GM12878 (cell line): ENCODE data around the gene HOXA10. TPM values are rescaled to one million over a fixed set of nuclear protein-coding genes. Genes with fewer than 3 reads are reported as not detected.
A peak's percentile ranks its signal among the peaks of the same experiment; 100 is the strongest.

Experiments used
- ATAC-seq: fragments of 200-7000 bp; cut with Tn5 transposase; 3 replicates; pipeline ENCODE4 v1.9.1; 2020; ENCODE audit warnings: mild to moderate bottlenecking, moderate library complexity
- BruUV-seq: library from RNA; stranded (reverse); fragments of 400-500 nt; replicated peaks from 2 replicates; lab custom pipeline; 2021; lab: Mats Ljungman, UMichigan
- CTCF ChIA-PET: fragments of 300-600 bp; sonication (Branson Sonifier 250); formaldehyde crosslinking; extraction: SDS; loops from one replicate; lab custom pipeline; 2021; ENCODE audit warnings: inconsistent platforms; lab: Yijun Ruan, JAX
- POLR2A ChIA-PET: fragments of 350-600 bp; formaldehyde crosslinking; extraction: SDS; loops from one replicate; lab custom pipeline; 2021; ENCODE audit warnings: inconsistent platforms; lab: Charles Lee
- RAD21 ChIA-PET: fragments of 300-600 bp; sonication (Branson Sonifier 250); formaldehyde crosslinking; loops from one replicate; lab custom pipeline; 2023; ENCODE audit warnings: antibody characterized with exemption; ENCODE audit not compliant: unreplicated experiment; lab: Charles Lee
- SMC1A ChIA-PET: fragments of 300-600 bp; sonication (Branson Sonifier 250); formaldehyde crosslinking; loops from one replicate; lab custom pipeline; 2023; ENCODE audit not compliant: unreplicated experiment, uncharacterized antibody; lab: Charles Lee
- DNase-seq: peaks from one replicate; pipeline ENCODE4 v3.0.0-alpha.2; 2011; ENCODE audit warnings: low read depth, low spot score
- FAIRE-seq: peaks from 3 replicates; lab custom pipeline; 2011; peaks lifted over from hg19 to GRCh38; lab: Jason Lieb, UNC
- H2AFZ ChIP-seq: 2 replicates; pipeline ENCODE4 v1.6.0; 2011; ENCODE audit warnings: low read depth, low read length, control low read depth; ENCODE audit not compliant: control insufficient read depth
- H3K27ac ChIP-seq: 2 replicates; pipeline ENCODE4 v1.5.1; 2011; ENCODE audit warnings: control low read depth; ENCODE audit not compliant: control insufficient read depth, insufficient read depth
- H3K27me3 ChIP-seq, 2 experiments: replicated peaks in 1 of 2; 2 replicates each; pipeline versions ENCODE4 v1.6.0 to v1.6.1; 2011; ENCODE audit warnings: low read length in 1 of 2; ENCODE audit not compliant: control insufficient read depth in 2 of 2, insufficient read depth in 2 of 2
- H3K36me3 ChIP-seq, 2 experiments: 2 replicates each; pipeline ENCODE4 v1.5.1; 2011; ENCODE audit warnings: low read length in 1 of 2; ENCODE audit not compliant: control insufficient read depth in 2 of 2, insufficient read depth in 2 of 2
- H3K4me1 ChIP-seq: 2 replicates; pipeline ENCODE4 v1.6.1; 2011; ENCODE audit warnings: mild to moderate bottlenecking, low read length, moderate library complexity, mixed read lengths; ENCODE audit not compliant: control insufficient read depth, insufficient read depth
- H3K4me2 ChIP-seq: 2 replicates; pipeline ENCODE4 v1.6.0; 2011; ENCODE audit warnings: control low read depth; ENCODE audit not compliant: control insufficient read depth, insufficient read depth
- H3K4me3 ChIP-seq: fragments of 200-600 bp; sonication (generic); 2 replicates; pipeline ENCODE4 v1.5.1; 2016
- H3K79me2 ChIP-seq: 2 replicates; pipeline ENCODE4 v1.6.0; 2011; ENCODE audit warnings: low read length; ENCODE audit not compliant: control insufficient read depth, insufficient read depth
- H3K9ac ChIP-seq: 2 replicates; pipeline ENCODE4 v1.8.0; 2011; ENCODE audit warnings: low read length, control low read depth, mixed read lengths; ENCODE audit not compliant: control insufficient read depth, insufficient read depth
- H3K9me3 ChIP-seq: replicated peaks from 3 replicates; pipeline ENCODE4 v1.5.1; 2011; ENCODE audit warnings: mild to moderate bottlenecking, low read length; ENCODE audit not compliant: control insufficient read depth, insufficient read depth
- H4K20me1 ChIP-seq: 2 replicates; pipeline ENCODE4 v1.6.0; 2011; ENCODE audit not compliant: control insufficient read depth, insufficient read depth
- SUZ12 ChIP-seq: fragments of 200-600 bp; sonication (generic); IDR thresholded peaks from one replicate; pipeline ENCODE4 v1.6.1; 2018; ENCODE audit warnings: antibody characterized with exemption, mild to moderate bottlenecking; ENCODE audit not compliant: unreplicated experiment
- ZNF207 ChIP-seq: fragments of 450-650 bp; IDR thresholded peaks from 2 replicates; pipeline ENCODE4 v1.6.1; 2014; ENCODE audit warnings: antibody characterized with exemption, mild to moderate bottlenecking, borderline replicate concordance
- ZNF384 ChIP-seq: IDR thresholded peaks from 2 replicates; pipeline ENCODE4 v1.6.1; 2012; ENCODE audit warnings: low read depth, mild to moderate bottlenecking, low read length, improper control_type of control experiment, borderline replicate concordance
- WGBS: methylation state at CpG from one replicate; pipeline ENCODE4 v1.1.6; 2016; ENCODE audit warnings: low lambda C conversion rate; ENCODE audit not compliant: insufficient replicate concordance, insufficient coverage; ENCODE audit errors: missing lambda C conversion rate; 5-methylcytosine and 5-hydroxymethylcytosine counted together
- in situ Hi-C: fragments of 300-500 bp; cut with MboI; formaldehyde crosslinking; loops from 9 replicates; pipeline ENCODE4 v1.14.3; 2018; ENCODE audit warnings: mixed read lengths
- intact Hi-C: fragments of 100-400 bp; cut with micrococcal nuclease; formaldehyde crosslinking; loops from one replicate; pipeline ENCODE4 v1.14.2; 2022; ENCODE audit not compliant: unreplicated experiment
- polyA plus RNA-seq, 11 experiments: library from polyadenylated mRNA; depleted of rRNA in 4 of 11; unstranded in 6 of 11; stranded (reverse) in 5 of 11; fragments of >200 nt; fragmentation: Nextera tagmentation in 4 of 11; fragmentation: Illumina TruSeq in 1 of 11; extraction: Ambion mirVana in 4 of 11; extraction: Trizol in 1 of 11; gene quantifications; 1 replicate in 1 of 11; 2 replicates in 10 of 11; pipeline versions ENCODE4 v1.2.1 to v1.2.3, GENCODE V29; 2011 to 2016; ENCODE audit warnings: inconsistent platforms in 2 of 11, missing spikeins in 2 of 11, low read depth in 1 of 11
- total RNA-seq, 4 experiments: library from RNA; depleted of rRNA in 3 of 4; stranded (reverse); fragments of >200 nt in 3 of 4; fragmentation: Illumina TruSeq in 1 of 4; extraction: Trizol in 1 of 4; gene quantifications; 2 replicates each; pipeline versions ENCODE4 v1.2.1 to v1.2.3, GENCODE V29; 2013 to 2021
- TF ChIP-seq, protein P1 (sequence below): fragments of 450-650 bp; IDR thresholded peaks from 2 replicates; pipeline ENCODE4 v1.6.1; 2018; ENCODE audit warnings: mild to moderate bottlenecking, low read depth, moderate library complexity; ENCODE audit not compliant: partially characterized antibody

The HOXA10 gene
- total and polyA plus RNA-seq, 10 of the 15 experiments (the other 5 are each of a cell fraction or from before 2014, with no cell fraction given): not detected

DNA sequence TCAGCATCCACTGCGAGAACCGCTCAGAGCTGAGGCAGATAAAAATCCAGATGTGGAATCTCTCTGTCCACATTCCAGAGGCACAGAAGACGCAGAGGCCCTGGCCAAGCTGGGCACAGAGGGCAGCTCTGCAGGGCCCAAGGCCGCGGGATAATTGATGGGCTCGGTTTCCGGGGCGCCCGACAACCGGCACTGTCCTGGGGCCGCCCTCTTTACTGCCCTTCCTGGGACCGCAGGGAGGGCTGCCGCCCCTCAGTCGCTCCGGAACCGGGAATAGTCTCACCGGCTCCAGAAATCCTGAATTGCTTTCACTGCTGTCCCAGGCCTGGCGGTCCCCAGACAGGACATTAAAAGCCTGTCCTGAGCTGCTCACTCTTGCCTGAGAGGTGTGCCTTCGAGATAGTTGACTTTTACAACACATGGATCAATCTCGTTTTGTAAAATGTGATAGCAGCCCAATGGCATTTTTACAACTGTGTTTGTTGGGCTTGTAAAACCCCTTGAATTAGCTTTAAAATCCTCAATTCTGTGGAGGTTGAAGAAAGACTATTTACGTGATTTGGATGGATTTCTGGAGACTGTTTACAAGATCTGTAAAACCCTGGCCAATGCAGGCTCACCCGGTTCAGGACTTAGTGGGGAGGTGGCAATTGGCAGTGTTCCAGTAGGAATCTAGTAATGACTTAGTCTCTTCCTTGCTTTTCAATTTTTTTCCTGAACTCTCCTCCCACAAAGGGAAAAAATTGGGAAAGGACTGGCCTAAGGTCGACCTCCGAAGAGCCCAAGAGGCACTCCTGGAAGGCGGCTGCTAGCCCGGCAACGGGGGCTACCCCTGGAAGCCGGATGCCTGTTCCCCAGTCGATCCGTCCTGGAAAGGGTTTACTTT, 25.1 kb downstream of the HOXA10 start:
- no peaks in the 10 kb centered on the region; the same call in 1 of the 2 replicates for H3K4me1 ChIP-seq
- no peak overlapping the region for H3K4me2 ChIP-seq
- BruUV-seq: no TSS peak
- 38% methylated on average over 30 of the region's 30 CpGs for WGBS
- peaks cover 13 to 49% of the 10 kb centered on the region in 2 experiments for H3K27me3 ChIP-seq
- SMC1A ChIA-PET: interaction anchor here (1.1 to 3.2 kb wide), 11 partner anchors 8 to 467 kb away, joined by 3 to 17 read pairs (median 4); partner anchors contain the start of gene SKAP2
- H4K20me1 ChIP-seq: no peaks in the 10 kb centered on the region
- CTCF ChIA-PET: interaction anchor here (0.6 to 5.5 kb wide), 12 partner anchors 10 to 779 kb away, joined by 3 to 38 read pairs (median 4); partner anchors contain the start of gene HOXA1
- no peak for DNase-seq
- H3K9me3 ChIP-seq: no peaks in the 10 kb centered on the region; the same call in 2 of the 3 replicates
- intact Hi-C loops: no loop called here
- no peak for ATAC-seq
- no peaks in the 10 kb centered on the region for H3K36me3 ChIP-seq
- no peak overlapping the region for H2AFZ ChIP-seq
- POLR2A ChIA-PET: interaction anchor here (0.5 kb wide), 1 partner anchor 85 kb away, joined by 3 read pairs; no protein-coding TSS in a partner anchor
- H3K27ac ChIP-seq: no peak overlapping the region
- RAD21 ChIA-PET: interaction anchor here (0.6 to 2.8 kb wide), 6 partner anchors 12 to 462 kb away, joined by 3 to 10 read pairs (median 8); no protein-coding TSS in a partner anchor
- no peak for FAIRE-seq
- TF ChIP-seq, protein P1, sequence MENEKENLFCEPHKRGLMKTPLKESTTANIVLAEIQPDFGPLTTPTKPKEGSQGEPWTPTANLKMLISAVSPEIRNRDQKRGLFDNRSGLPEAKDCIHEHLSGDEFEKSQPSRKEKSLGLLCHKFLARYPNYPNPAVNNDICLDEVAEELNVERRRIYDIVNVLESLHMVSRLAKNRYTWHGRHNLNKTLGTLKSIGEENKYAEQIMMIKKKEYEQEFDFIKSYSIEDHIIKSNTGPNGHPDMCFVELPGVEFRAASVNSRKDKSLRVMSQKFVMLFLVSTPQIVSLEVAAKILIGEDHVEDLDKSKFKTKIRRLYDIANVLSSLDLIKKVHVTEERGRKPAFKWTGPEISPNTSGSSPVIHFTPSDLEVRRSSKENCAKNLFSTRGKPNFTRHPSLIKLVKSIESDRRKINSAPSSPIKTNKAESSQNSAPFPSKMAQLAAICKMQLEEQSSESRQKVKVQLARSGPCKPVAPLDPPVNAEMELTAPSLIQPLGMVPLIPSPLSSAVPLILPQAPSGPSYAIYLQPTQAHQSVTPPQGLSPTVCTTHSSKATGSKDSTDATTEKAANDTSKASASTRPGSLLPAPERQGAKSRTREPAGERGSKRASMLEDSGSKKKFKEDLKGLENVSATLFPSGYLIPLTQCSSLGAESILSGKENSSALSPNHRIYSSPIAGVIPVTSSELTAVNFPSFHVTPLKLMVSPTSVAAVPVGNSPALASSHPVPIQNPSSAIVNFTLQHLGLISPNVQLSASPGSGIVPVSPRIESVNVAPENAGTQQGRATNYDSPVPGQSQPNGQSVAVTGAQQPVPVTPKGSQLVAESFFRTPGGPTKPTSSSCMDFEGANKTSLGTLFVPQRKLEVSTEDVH: no peak
- TF ChIP-seq ZNF207 (no peak), SUZ12 (peak; percentile 23), ZNF384 (no peak)
- no peak overlapping the region for H3K4me3 ChIP-seq
- no peak overlapping the region for H3K9ac ChIP-seq
- in situ Hi-C loops: no loop called here
- H3K79me2 ChIP-seq: no peaks in the 10 kb centered on the region
